ENCODE data around the gene SERPINB13. TPM values are rescaled to one million over a fixed set of nuclear protein-coding genes. Genes with fewer than 3 reads are reported as not detected.

SERPINB13 gene
- total RNA-seq, 4 donors from 2014 or later: 1.4 TPM; not detected in 3

- no peaks in the 10 kb centered on the region for H3K4me1 ChIP-seq
- H3K9me3 ChIP-seq: no peaks in the 10 kb centered on the region
- DNase-seq: no peak
- H3K36me3 ChIP-seq: no peaks in the 10 kb centered on the region
- no peaks in the 10 kb centered on the region for H3K27me3 ChIP-seq
- 69 to 71% methylated on average over 3 of the region's 3 CpGs for WGBS, 2 donors (ENCODE audit: low coverage in 1 of 2)
- no peak overlapping the region for H3K27ac ChIP-seq
- H3K4me3 ChIP-seq: no peak overlapping the region
- no peak for TF ChIP-seq EP300 (IDR thresholded peaks at IDR 0.05; ENCODE audit: low read depth)
- TF ChIP-seq POLR2A (IDR thresholded peaks at IDR 0.05): no peak
- no peak for TF ChIP-seq CTCF (IDR thresholded peaks at IDR 0.05)
- TF ChIP-seq POLR2AphosphoS5 (IDR thresholded peaks at IDR 0.05): no peak
- intact Hi-C loops (cut with DNase I; ENCODE audit: low total_unique reads): no loop called here
- in situ Hi-C loops (cut with MboI; ENCODE audit: low pct_ligation_motif_present in 1 of 4, low pct_unique_long_range_greater_than_20kb in 1 of 4, low sequenced_read_pairs in 3 of 4): no loop called here
These were observed 42.1 kb upstream of the SERPINB13 start for GRCh38 chr18:63545000-63545399.

- Histone ChIP-seq H3K27ac (no peak overlapping the region), H3K9me3 (no peaks in the 10 kb centered on the region), H3K27me3 (no peaks in the 10 kb centered on the region), H3K4me1 (peaks cover 0 to 6% (median 3%) of the 10 kb centered on the region in 4 donors), H3K36me3 (no peaks in the 10 kb centered on the region), H3K4me3 (no peak overlapping the region)
- intact Hi-C loops (cut with DNase I; ENCODE audit: low total_unique reads): no loop called here
- in situ Hi-C loops (cut with MboI; ENCODE audit: low pct_ligation_motif_present in 1 of 4, low pct_unique_long_range_greater_than_20kb in 1 of 4, low sequenced_read_pairs in 3 of 4): no loop called here
- WGBS, 2 donors (ENCODE audit: low coverage in 1 of 2): 21 to 36% methylated on average over 1 of the region's 1 CpG
- no peak for DNase-seq
- TF ChIP-seq POLR2AphosphoS5 (IDR thresholded peaks at IDR 0.05): no peak
- no peak for TF ChIP-seq POLR2A (IDR thresholded peaks at IDR 0.05)
- TF ChIP-seq EP300 (IDR thresholded peaks at IDR 0.05; ENCODE audit: low read depth): no peak
- no peak for TF ChIP-seq CTCF (IDR thresholded peaks at IDR 0.05)
These were observed 37.1 kb upstream of the SERPINB13 start for GRCh38 chr18:63550068-63550467.

GRCh38 chr18:63551769-63552168 is 35.4 kb upstream of the SERPINB13 start:
- Histone ChIP-seq H3K27me3 (no peaks in the 10 kb centered on the region), H3K9me3 (no peaks in the 10 kb centered on the region), H3K27ac (no peak overlapping the region), H3K4me3 (no peak overlapping the region), H3K36me3 (no peaks in the 10 kb centered on the region), H3K4me1 (peaks cover 0 to 6% (median 3%) of the 10 kb centered on the region in 4 donors)
- 92 to 95% methylated on average over 2 to 3 of the region's 3 CpGs for WGBS, 2 donors (ENCODE audit: low coverage in 1 of 2)
- in situ Hi-C loops (cut with MboI; ENCODE audit: low pct_ligation_motif_present in 1 of 4, low pct_unique_long_range_greater_than_20kb in 1 of 4, low sequenced_read_pairs in 3 of 4) (no loop called here), intact Hi-C loops (cut with DNase I; ENCODE audit: low total_unique reads) (no loop called here)
- DNase-seq: no peak
- TF ChIP-seq EP300 (IDR thresholded peaks at IDR 0.05; ENCODE audit: low read depth) (no peak), POLR2AphosphoS5 (IDR thresholded peaks at IDR 0.05) (no peak), POLR2A (IDR thresholded peaks at IDR 0.05) (no peak), CTCF (IDR thresholded peaks at IDR 0.05) (no peak)

- Histone ChIP-seq H3K27ac (peak overlapping the region in 2 of 4 donors; percentile 55), H3K9me3 (no peaks in the 10 kb centered on the region), H3K36me3 (no peaks in the 10 kb centered on the region), H3K4me1 (peaks cover 0 to 6% (median 3%) of the 10 kb centered on the region in 4 donors), H3K4me3 (no peak overlapping the region), H3K27me3 (no peaks in the 10 kb centered on the region)
- intact Hi-C loops (cut with DNase I; ENCODE audit: low total_unique reads): no loop called here
- no peak for TF ChIP-seq EP300 (IDR thresholded peaks at IDR 0.05; ENCODE audit: low read depth)
- TF ChIP-seq POLR2A (IDR thresholded peaks at IDR 0.05): no peak
- TF ChIP-seq POLR2AphosphoS5 (IDR thresholded peaks at IDR 0.05): no peak
- TF ChIP-seq CTCF (IDR thresholded peaks at IDR 0.05): no peak
- DNase-seq: no peak
- 76 to 86% methylated on average over 2 of the region's 2 CpGs for WGBS, 2 donors (ENCODE audit: low coverage in 1 of 2)
- in situ Hi-C loops (cut with MboI; ENCODE audit: low pct_ligation_motif_present in 1 of 4, low pct_unique_long_range_greater_than_20kb in 1 of 4, low sequenced_read_pairs in 3 of 4): no loop called here
These were observed 34.6 kb upstream of the SERPINB13 start for GRCh38 chr18:63552581-63552980.

Measured in transverse colon (tissue), 4 donors.